HG03045 (cell line): Measurements from ENCODE around the gene MICOS13.

Source experiments
- ATAC-seq: cut with Tn5 transposase; IDR thresholded peaks from one replicate; pipeline ENCODE4 v1.9.1; 2021; ENCODE audit warnings: mild to moderate bottlenecking, moderate library complexity; ENCODE audit not compliant: unreplicated experiment

The MICOS13 gene

GRCh38 chr19:5631567-5632240 is 48.6 kb downstream of the MICOS13 start:
- ATAC-seq: no peak

- no peak for ATAC-seq
Observed at GRCh38 chr19:5628919-5629481, 51.3 kb downstream of the MICOS13 start.

GRCh38 chr19:5628461-5628860 is 51.9 kb downstream of the MICOS13 start:
- no peak for ATAC-seq
